Omental fat pad (tissue), 4 donors: ENCODE measurements around the gene SYT2. TPM values are rescaled to one million over a fixed set of nuclear protein-coding genes. Genes with fewer than 3 reads are reported as not detected.

ENCODE experiments used
- ATAC-seq: fragments of 150-250 bp; one replicate; pipeline ENCODE4 v1.9.1; 2016; ENCODE audit warnings: mild to moderate bottlenecking, moderate library complexity; ENCODE audit not compliant: low FRiP score
- DNase-seq: peaks from one replicate; pipeline ENCODE4 v3.0.0-alpha.2; 2019; ENCODE audit warnings: low spot score
- total RNA-seq, 4 donors: library from RNA; depleted of rRNA; stranded (reverse); fragments of >200 nt; gene quantifications; one replicate each; pipeline ENCODE4 v1.1.0, GENCODE V29; 2016
- TF ChIP-seq, protein P1 (sequence below), 3 donors: fragments of 450-650 bp; IDR thresholded peaks; one replicate each; pipeline ENCODE4 v1.5.1; 2016 to 2017; ENCODE audit warnings: antibody characterized with exemption in 3 of 3, mild to moderate bottlenecking in 3 of 3, moderate library complexity in 2 of 3

SYT2 gene
- total RNA-seq, 4 donors from 2014 or later = 0.12 TPM; not detected in 3

DNA sequence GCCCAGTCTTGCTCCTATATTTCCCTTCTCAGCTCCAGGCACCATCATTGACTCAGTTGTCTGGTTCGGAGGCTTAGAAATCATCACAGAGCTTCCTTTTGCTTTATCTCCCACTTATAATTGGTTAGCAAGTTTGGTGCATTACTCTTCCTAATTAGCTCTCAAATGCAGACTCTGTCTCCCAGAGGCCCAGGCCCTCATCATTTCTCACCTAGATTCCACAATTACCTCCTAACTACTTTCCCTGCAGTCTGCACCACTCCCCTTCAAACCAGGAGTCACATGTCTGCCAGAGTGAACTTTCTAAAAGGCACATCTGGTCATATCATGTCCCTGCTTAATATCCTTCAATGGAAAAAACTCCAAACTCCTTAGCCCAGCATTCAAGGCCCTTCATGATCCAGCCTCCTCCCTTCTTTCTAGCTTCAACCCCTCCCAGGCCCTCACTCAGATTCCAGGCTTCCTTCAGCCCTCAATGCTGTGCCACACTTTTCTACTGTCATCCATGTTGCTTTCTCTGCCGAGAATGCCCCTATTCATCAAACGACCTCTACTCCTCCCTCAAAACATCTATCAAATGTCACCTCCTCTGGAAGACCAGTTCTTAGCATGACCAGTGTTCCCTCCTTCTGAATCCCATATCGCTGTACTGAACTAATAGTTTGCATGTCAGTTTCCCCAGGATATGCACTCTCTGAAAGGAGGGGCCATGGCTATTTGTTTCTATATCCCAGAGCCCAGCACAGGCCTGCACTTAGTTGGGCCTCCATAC is 30.7 kb downstream of the SYT2 start:
- ATAC-seq (no peak), DNase-seq (no peak)
- TF ChIP-seq, protein P1, sequence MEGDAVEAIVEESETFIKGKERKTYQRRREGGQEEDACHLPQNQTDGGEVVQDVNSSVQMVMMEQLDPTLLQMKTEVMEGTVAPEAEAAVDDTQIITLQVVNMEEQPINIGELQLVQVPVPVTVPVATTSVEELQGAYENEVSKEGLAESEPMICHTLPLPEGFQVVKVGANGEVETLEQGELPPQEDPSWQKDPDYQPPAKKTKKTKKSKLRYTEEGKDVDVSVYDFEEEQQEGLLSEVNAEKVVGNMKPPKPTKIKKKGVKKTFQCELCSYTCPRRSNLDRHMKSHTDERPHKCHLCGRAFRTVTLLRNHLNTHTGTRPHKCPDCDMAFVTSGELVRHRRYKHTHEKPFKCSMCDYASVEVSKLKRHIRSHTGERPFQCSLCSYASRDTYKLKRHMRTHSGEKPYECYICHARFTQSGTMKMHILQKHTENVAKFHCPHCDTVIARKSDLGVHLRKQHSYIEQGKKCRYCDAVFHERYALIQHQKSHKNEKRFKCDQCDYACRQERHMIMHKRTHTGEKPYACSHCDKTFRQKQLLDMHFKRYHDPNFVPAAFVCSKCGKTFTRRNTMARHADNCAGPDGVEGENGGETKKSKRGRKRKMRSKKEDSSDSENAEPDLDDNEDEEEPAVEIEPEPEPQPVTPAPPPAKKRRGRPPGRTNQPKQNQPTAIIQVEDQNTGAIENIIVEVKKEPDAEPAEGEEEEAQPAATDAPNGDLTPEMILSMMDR (IDR thresholded peaks at IDR 0.05) = no peak

DNA sequence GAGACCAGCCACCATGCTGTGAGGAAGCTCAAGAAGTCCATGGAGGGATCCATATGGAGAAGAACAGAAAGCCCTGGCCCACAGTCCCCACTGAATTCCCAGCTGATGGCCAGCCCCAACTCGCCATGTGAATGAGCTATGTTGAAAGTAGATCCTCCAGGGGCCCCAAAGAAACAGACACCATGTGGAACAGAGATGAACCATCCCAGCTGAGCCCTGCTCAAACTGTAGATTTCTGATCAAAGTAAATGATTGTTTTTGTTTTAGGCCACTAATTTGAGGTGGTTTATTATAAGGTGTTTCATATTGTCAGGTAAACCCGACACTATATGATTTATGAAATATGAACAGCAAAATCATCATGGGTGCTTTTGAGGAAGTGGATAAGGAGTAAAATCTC is 32.8 kb downstream of the SYT2 start:
- TF ChIP-seq, protein P1 (IDR thresholded peaks at IDR 0.05) = no peak
- no peak for DNase-seq
- no peak for ATAC-seq

DNA sequence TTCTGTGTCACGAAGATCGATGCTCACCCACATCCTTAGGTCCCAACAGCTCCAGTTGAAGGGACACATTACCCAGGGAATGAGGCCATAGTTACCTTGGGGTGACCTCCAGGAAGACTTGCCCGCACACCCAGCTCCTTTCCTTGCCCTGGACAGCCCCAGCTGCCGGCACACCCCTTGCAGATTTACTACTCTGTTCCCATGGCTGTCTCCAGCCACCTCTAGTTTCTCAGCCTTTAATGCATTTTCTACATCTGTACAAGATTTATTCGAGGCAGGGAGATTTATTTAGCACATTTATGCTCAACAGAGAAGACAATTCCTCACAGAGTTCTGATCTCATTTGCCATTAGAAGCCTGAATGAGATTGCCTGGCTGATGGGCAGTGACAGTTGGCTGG is 36.7 kb downstream of the SYT2 start:
- ATAC-seq = no peak
- TF ChIP-seq, protein P1 (IDR thresholded peaks at IDR 0.05) = no peak
- no peak for DNase-seq

DNA sequence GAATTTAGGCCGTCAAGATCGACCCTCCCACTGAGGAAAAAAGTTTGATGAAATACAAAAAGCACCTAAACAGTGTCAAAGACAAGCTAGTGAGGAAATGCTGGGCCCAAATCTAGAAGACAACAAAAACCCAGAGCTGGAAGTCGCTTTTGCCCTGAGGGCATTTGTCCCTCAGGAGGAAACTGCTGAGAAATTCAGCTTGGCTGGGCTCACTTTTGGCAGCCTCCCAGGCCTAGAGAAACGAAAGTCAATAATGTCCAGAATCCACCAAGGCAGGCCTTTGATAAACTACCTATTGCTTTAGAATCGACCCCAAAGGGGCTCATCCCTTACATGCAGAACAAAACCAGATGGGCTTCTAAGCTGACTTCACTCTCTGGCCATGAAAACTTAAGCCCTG is 38.9 kb downstream of the SYT2 start:
- no peak for ATAC-seq
- TF ChIP-seq, protein P1 (IDR thresholded peaks at IDR 0.05) = no peak
- no peak for DNase-seq

DNA sequence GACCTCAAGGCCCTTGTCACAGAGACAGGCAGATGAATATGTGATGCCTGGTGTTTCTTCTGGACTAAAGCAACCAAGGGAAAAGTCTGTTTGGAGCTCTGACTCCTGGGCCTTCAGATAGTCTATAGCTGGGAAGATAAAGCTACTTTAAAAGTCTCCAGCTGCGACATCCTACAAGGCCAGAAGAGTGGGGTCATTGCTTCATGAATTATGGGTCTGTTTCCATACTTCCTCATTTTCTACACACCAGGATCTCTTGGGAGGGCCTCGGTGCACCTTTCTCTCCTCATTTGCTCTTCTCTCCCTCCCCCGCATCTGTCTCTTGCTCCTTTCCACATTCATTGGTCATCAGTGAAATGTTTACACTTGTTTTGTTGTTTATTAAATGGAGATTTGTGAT is 44.8 kb downstream of the SYT2 start:
- no peak for ATAC-seq
- no peak for DNase-seq
- TF ChIP-seq, protein P1 (IDR thresholded peaks at IDR 0.05) = no peak

DNA sequence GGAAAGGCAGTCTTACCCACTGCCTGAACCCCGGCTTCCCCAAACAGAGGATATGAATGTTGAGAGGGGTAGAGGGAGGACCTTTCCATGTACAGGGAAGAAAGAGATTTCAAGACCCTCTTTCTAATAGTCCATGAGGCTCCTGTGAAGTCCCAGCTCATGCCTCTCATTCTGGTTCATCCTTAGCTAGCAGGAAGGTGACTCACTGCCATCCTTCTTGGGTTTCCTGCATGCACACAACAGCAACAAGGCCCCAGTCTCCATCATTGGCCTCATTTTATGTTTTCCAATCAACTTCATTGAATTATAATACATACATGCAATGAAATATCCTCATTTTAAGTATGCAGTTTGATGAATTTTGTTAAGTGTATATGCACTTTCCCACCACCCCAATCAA is 46.2 kb downstream of the SYT2 start:
- ATAC-seq (no peak), DNase-seq (no peak)
- TF ChIP-seq, protein P1 (IDR thresholded peaks at IDR 0.05) = no peak

DNA sequence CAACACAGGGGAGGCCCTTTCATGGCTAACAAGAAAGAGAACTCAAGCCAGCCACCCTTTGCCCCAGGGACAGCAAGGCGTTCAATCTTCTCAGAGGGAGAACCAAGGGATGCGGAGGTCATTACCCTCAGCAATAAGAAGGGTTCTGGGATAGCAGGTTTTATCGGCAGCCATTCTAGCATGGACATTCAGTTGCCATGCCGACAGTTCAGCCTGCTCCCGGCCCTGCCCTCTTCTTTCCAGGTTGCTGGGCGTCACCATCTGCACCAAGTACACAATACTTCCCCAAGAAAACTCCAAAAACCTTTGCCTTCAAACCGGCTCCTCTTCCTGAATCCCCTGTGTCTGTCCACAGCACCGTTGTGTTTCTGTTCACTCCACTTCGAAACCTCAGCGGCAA is 47.1 kb downstream of the SYT2 start:
- TF ChIP-seq, protein P1 (IDR thresholded peaks at IDR 0.05) = no peak
- DNase-seq = no peak
- ATAC-seq = no peak
